Mesenchymal stem cell (in vitro differentiated cells and primary cell): Measurements from ENCODE around the gene OVAAL.

Experiments used
- DNase-seq: peaks from one replicate; pipeline ENCODE4 v3.0.0-alpha.2; 2013
- H2AFZ ChIP-seq: one replicate; pipeline ENCODE4 v1.6.1; 2013; ENCODE audit warnings: low read depth, mild to moderate bottlenecking, control low read depth, inconsistent platforms, low read length, moderate library complexity
- H2AK5ac ChIP-seq: 2 replicates; pipeline ENCODE4 v1.6.1; 2013; ENCODE audit warnings: low read length, moderate library complexity, mild to moderate bottlenecking, inconsistent platforms; ENCODE audit not compliant: severe bottlenecking
- H2BK120ac ChIP-seq: one replicate; pipeline ENCODE4 v1.6.1; 2013; ENCODE audit warnings: low read depth, mild to moderate bottlenecking, inconsistent platforms, low read length, moderate library complexity
- H2BK12ac ChIP-seq, 2 experiments: one replicate each; pipeline ENCODE4 v1.6.1; 2013; ENCODE audit warnings: inconsistent platforms in 2 of 2, low read length in 2 of 2, mild to moderate bottlenecking in 2 of 2, moderate library complexity in 2 of 2, control low read depth in 1 of 2
- H2BK15ac ChIP-seq: one replicate; pipeline ENCODE4 v1.6.1; 2013; ENCODE audit warnings: mild to moderate bottlenecking, low read depth, inconsistent platforms; ENCODE audit not compliant: poor library complexity, severe bottlenecking
- H2BK5ac ChIP-seq: 2 replicates; pipeline ENCODE4 v1.6.1; 2013; ENCODE audit warnings: low read depth, mild to moderate bottlenecking, low read length, control low read depth, inconsistent platforms; ENCODE audit not compliant: poor library complexity, severe bottlenecking
- H3K14ac ChIP-seq, 2 experiments: one replicate each; pipeline ENCODE4 v1.6.1; 2013; ENCODE audit warnings: inconsistent platforms in 2 of 2, low read length in 2 of 2, control low read depth in 1 of 2, mild to moderate bottlenecking in 1 of 2, moderate library complexity in 1 of 2
- H3K18ac ChIP-seq, 2 experiments: one replicate each; pipeline ENCODE4 v1.6.1; 2013; ENCODE audit warnings: inconsistent platforms in 2 of 2, low read length in 2 of 2, control low read depth in 1 of 2, low read depth in 1 of 2, mild to moderate bottlenecking in 1 of 2
- H3K23ac ChIP-seq, 2 experiments: one replicate each; pipeline ENCODE4 v1.6.1; 2013; ENCODE audit warnings: inconsistent platforms in 2 of 2, low read length in 2 of 2, mild to moderate bottlenecking in 2 of 2, moderate library complexity in 2 of 2, control low read depth in 1 of 2
- H3K27ac ChIP-seq: 2 replicates; pipeline ENCODE4 v1.5.1; 2013; ENCODE audit warnings: mild to moderate bottlenecking, moderate library complexity, low read length, control low read depth, inconsistent platforms; ENCODE audit not compliant: poor library complexity, severe bottlenecking
- H3K27me3 ChIP-seq, 2 experiments: 2 replicates each; pipeline versions ENCODE4 v1.6.1 to v1.7.0; 2013; ENCODE audit warnings: low read length in 2 of 2, mild to moderate bottlenecking in 2 of 2, moderate library complexity in 2 of 2, control low read depth in 1 of 2, inconsistent platforms in 1 of 2; ENCODE audit not compliant: control insufficient read depth in 1 of 2, insufficient read depth in 1 of 2
- H3K36me3 ChIP-seq, 2 experiments: 2 replicates each; pipeline versions ENCODE4 v1.6.1 to v1.7.0; 2013; ENCODE audit warnings: low read length in 2 of 2, control low read depth in 1 of 2, inconsistent platforms in 1 of 2, low read depth in 1 of 2, mild to moderate bottlenecking in 1 of 2; ENCODE audit not compliant: insufficient read depth in 2 of 2, control insufficient read depth in 1 of 2
- H3K4ac ChIP-seq, 2 experiments: one replicate each; pipeline ENCODE4 v1.6.1; 2013; ENCODE audit warnings: inconsistent platforms in 2 of 2, low read length in 2 of 2, mild to moderate bottlenecking in 2 of 2, moderate library complexity in 2 of 2, control low read depth in 1 of 2, low read depth in 1 of 2
- H3K4me1 ChIP-seq: 2 replicates; pipeline ENCODE4 v1.6.1; 2013; ENCODE audit warnings: low read depth, low read length, control low read depth; ENCODE audit not compliant: control insufficient read depth, insufficient read depth
- H3K4me2 ChIP-seq: 2 replicates; pipeline ENCODE4 v1.6.1; 2013; ENCODE audit warnings: low read length, mild to moderate bottlenecking, inconsistent platforms; ENCODE audit not compliant: poor library complexity, severe bottlenecking
- H3K4me3 ChIP-seq, 2 experiments: 2 replicates each; pipeline versions ENCODE4 v1.5.1 to v1.7.0; 2013; ENCODE audit warnings: low read length in 2 of 2, mild to moderate bottlenecking in 2 of 2, control low read depth in 1 of 2, low read depth in 1 of 2; ENCODE audit not compliant: insufficient read depth in 1 of 2
- H3K79me1 ChIP-seq: replicated peaks from 2 replicates; pipeline ENCODE4 v1.6.1; 2013; ENCODE audit warnings: mild to moderate bottlenecking, control low read depth, low read length, inconsistent platforms; ENCODE audit not compliant: poor library complexity, severe bottlenecking
- H3K9ac ChIP-seq: 2 replicates; pipeline ENCODE4 v1.7.0; 2013; ENCODE audit warnings: mild to moderate bottlenecking, low read length, moderate library complexity
- H3K9me3 ChIP-seq: 2 replicates; pipeline ENCODE4 v1.7.0; 2013; ENCODE audit warnings: mild to moderate bottlenecking, low read length; ENCODE audit not compliant: control insufficient read depth
- H4K8ac ChIP-seq: one replicate; pipeline ENCODE4 v1.6.1; 2013; ENCODE audit warnings: inconsistent platforms, mild to moderate bottlenecking, low read length, moderate library complexity
- H4K91ac ChIP-seq: one replicate; pipeline ENCODE4 v1.6.1; 2013; ENCODE audit warnings: mild to moderate bottlenecking, low read length, inconsistent platforms
- WGBS: methylation state at CpG from one replicate; pipeline ENCODE4 v1.1.7; 2013; ENCODE audit warnings: mixed read lengths; 5-methylcytosine and 5-hydroxymethylcytosine counted together

The OVAAL gene

GRCh38 chr1:180611016-180611930 lies 52.5 kb downstream of the OVAAL start:
- Histone ChIP-seq H3K4me2 (no peak overlapping the region), H3K4me1 (no peaks in the 10 kb centered on the region), H3K27ac (no peak overlapping the region), H4K91ac (no peak overlapping the region), H2BK12ac (no peak overlapping the region), H3K36me3 (no peaks in the 10 kb centered on the region), H3K4me3 (no peak overlapping the region), H3K9me3 (no peaks in the 10 kb centered on the region), H3K14ac (no peak overlapping the region), H4K8ac (no peak overlapping the region), H3K18ac (no peak overlapping the region), H2BK120ac (no peak overlapping the region), H3K27me3 (no peaks in the 10 kb centered on the region), H3K79me1 (no peaks in the 10 kb centered on the region), H2AK5ac (no peak overlapping the region), H3K23ac (no peak overlapping the region), H3K4ac (no peak overlapping the region), H2BK15ac (no peak overlapping the region), H3K9ac (peak overlapping the region; percentile 72), H2AFZ (no peak overlapping the region), H2BK5ac (no peak overlapping the region)
- DNase-seq = no peak
- 86% methylated on average over 9 of the region's 9 CpGs for WGBS

GRCh38 chr1:180612632-180613031 lies 53.9 kb downstream of the OVAAL start:
- DNase-seq = no peak
- WGBS = no CpG with 5 or more reads among the region's 1 CpG
- no peak overlapping the region for H2BK5ac ChIP-seq

GRCh38 chr1:180614730-180615129 lies 56.0 kb downstream of the OVAAL start:
- Histone ChIP-seq H4K91ac (no peak overlapping the region), H4K8ac (no peak overlapping the region), H3K9me3 (no peaks in the 10 kb centered on the region), H3K4ac (no peak overlapping the region), H3K27ac (no peak overlapping the region), H3K36me3 (no peaks in the 10 kb centered on the region), H3K27me3 (no peaks in the 10 kb centered on the region), H3K23ac (no peak overlapping the region), H2AFZ (no peak overlapping the region), H2AK5ac (no peak overlapping the region), H3K4me1 (peaks cover 2% of the 10 kb centered on the region), H2BK5ac (no peak overlapping the region), H3K79me1 (no peaks in the 10 kb centered on the region), H3K14ac (no peak overlapping the region), H2BK120ac (no peak overlapping the region), H3K9ac (no peak overlapping the region), H3K4me3 (no peak overlapping the region), H2BK12ac (no peak overlapping the region), H3K4me2 (no peak overlapping the region), H3K18ac (no peak overlapping the region), H2BK15ac (no peak overlapping the region)
- 66% methylated on average over 5 of the region's 5 CpGs for WGBS
- DNase-seq = no peak

More at GRCh38 chr1:180612632-180613031, 53.9 kb downstream of the OVAAL start:
- H4K91ac ChIP-seq = no peak overlapping the region
- no peak overlapping the region for H3K4me2 ChIP-seq
- H3K27me3 ChIP-seq = no peaks in the 10 kb centered on the region
- no peaks in the 10 kb centered on the region for H3K36me3 ChIP-seq
- no peak overlapping the region for H2BK15ac ChIP-seq
- no peak overlapping the region for H3K27ac ChIP-seq
- H3K23ac ChIP-seq = no peak overlapping the region
- H3K9me3 ChIP-seq = no peaks in the 10 kb centered on the region
- no peaks in the 10 kb centered on the region for H3K79me1 ChIP-seq
- H3K4me1 ChIP-seq = peaks cover 2% of the 10 kb centered on the region
- no peak overlapping the region for H2BK12ac ChIP-seq
- H2BK120ac ChIP-seq = no peak overlapping the region
- no peak overlapping the region for H2AFZ ChIP-seq
- no peak overlapping the region for H4K8ac ChIP-seq
- no peak overlapping the region for H3K9ac ChIP-seq
- H2AK5ac ChIP-seq = no peak overlapping the region
- H3K4ac ChIP-seq = no peak overlapping the region
- no peak overlapping the region for H3K14ac ChIP-seq
- no peak overlapping the region for H3K18ac ChIP-seq
- no peak overlapping the region for H3K4me3 ChIP-seq

GRCh38 chr1:180615493-180616290 lies 56.9 kb downstream of the OVAAL start:
- no peak overlapping the region for H3K18ac ChIP-seq
- H3K27ac ChIP-seq = no peak overlapping the region
- no peak overlapping the region for H2BK15ac ChIP-seq
- no peak overlapping the region for H3K23ac ChIP-seq
- H3K9ac ChIP-seq = no peak overlapping the region
- no peak overlapping the region for H2BK12ac ChIP-seq
- no peak overlapping the region for H2AK5ac ChIP-seq
- H3K36me3 ChIP-seq = no peaks in the 10 kb centered on the region
- H2BK120ac ChIP-seq = no peak overlapping the region
- no peak overlapping the region for H4K91ac ChIP-seq
- H3K4ac ChIP-seq = no peak overlapping the region
- no peak overlapping the region for H3K14ac ChIP-seq
- no peak overlapping the region for H2BK5ac ChIP-seq
- DNase-seq = no peak
- WGBS = 91% methylated on average over 5 of the region's 8 CpGs
- H3K4me3 ChIP-seq = no peak overlapping the region
- H3K4me1 ChIP-seq = peaks cover 2% of the 10 kb centered on the region
- no peaks in the 10 kb centered on the region for H3K9me3 ChIP-seq
- H4K8ac ChIP-seq = no peak overlapping the region
- no peaks in the 10 kb centered on the region for H3K27me3 ChIP-seq
- H2AFZ ChIP-seq = no peak overlapping the region
- H3K4me2 ChIP-seq = no peak overlapping the region
- H3K79me1 ChIP-seq = no peaks in the 10 kb centered on the region
